ENCODE measurements around the gene SPEM2. TPM values are rescaled to one million over a fixed set of nuclear protein-coding genes. Genes with fewer than 3 reads are reported as not detected.

Gene SPEM2
- polyA plus RNA-seq, 1 of the 3 experiments (the other 2 are of a cell fraction) = not detected

DNA sequence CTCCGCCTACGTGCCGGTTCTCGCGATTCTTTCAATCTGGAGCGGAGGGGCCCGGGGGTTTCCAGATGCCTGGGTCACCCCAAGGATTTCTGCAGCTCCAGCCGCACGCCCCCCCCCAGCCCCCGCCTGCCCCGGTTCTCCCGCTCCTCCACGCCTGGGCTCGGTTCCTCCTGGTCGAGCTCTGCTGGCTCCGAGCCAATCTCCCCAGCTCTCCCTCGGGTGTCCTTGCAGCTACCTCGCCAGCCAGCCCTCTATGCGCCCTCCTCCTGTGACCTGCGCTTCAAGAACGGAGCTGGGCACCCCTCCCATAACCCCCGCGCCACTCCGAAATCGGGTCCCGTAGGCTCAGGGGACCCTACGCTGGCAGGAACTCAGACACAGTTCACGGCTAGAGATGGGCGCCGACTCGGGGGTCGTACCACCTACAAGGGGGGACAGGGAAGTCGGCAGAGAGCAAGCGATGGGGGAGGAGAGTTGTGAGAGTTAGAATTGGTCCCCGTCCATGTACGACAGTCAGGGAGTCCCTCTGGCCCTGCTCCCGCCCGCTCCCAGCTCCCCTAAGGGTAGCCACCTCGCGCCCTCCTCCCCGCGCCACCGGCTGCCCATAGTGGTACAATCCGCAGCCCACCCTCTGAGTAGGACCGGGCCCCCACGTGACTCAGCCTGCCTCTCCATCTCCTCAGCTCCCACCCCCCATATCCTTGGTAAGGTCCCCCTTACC is 14.9 kb downstream of the SPEM2 start:
- POLR2A ChIA-PET = interaction anchor here (1.1 to 3.3 kb wide), 8 partner anchors 8 to 120 kb away, joined by 3 to 19 read pairs (median 4); partner anchors contain the start of genes NEURL4, POLR2A, TMEM256 and ZBTB4

More for the DNA sequence above, 14.9 kb downstream of the SPEM2 start:
- WGBS (ENCODE audit: low lambda C conversion rate) = 11% methylated on average over 32 of the region's 46 CpGs
- Histone ChIP-seq H3F3A (replicated peaks; ENCODE audit: insufficient read depth) (peaks cover 18% of the 10 kb centered on the region), H3K27me3 (ENCODE audit: insufficient read depth) (no peaks in the 10 kb centered on the region), H3K4me3 (ENCODE audit: low read depth in 2 of 2, low read length in 1 of 2) (peak overlapping the region; percentile 67 to 70), H3K9me3 (no peaks in the 10 kb centered on the region), H3K9ac (peak overlapping the region; percentile 61), H3K4me2 (peak overlapping the region; percentile 95), H3K9me2 (no peaks in the 10 kb centered on the region), H3K36me3 (replicated peaks in 1 of 2; ENCODE audit: control insufficient read depth in 1 of 2, insufficient read depth in 2 of 2, low read length in 1 of 2) (peaks cover 0 to 4% of the 10 kb centered on the region in 2 experiments), H3K4me1 (ENCODE audit: control insufficient read depth in 1 of 2, insufficient read depth in 2 of 2, low read depth in 1 of 2, low read length in 1 of 2) (peaks cover 7 to 30% of the 10 kb centered on the region in 2 experiments; a peak in 2 of 4 replicates), H3K79me2 (ENCODE audit: insufficient read depth) (peaks cover 7% of the 10 kb centered on the region; the same call in 1 of the 2 replicates), H4K20me1 (ENCODE audit: insufficient read depth) (no peaks in the 10 kb centered on the region), H3K27ac (ENCODE audit: low read depth in 2 of 2, low read length in 1 of 2) (peak overlapping the region in 1 of 2 experiments; percentile 97; a peak in 2 of 4 replicates), H2AFZ (ENCODE audit: low read depth) (peak overlapping the region; percentile 88)
- CTCF ChIA-PET = interaction anchor here (0.7 to 1.6 kb wide), 5 partner anchors 34 to 120 kb away, joined by 3 to 6 read pairs (median 4); no protein-coding TSS in a partner anchor
- TF ChIP-seq RXRA (IDR thresholded peaks at IDR 0.05; ENCODE audit: borderline replicate concordance, low read depth) (no peak), EZH2phosphoT487 (IDR thresholded peaks at IDR 0.05; ENCODE audit: borderline replicate concordance, low read depth) (no peak), CHD2 (IDR thresholded peaks at IDR 0.05; ENCODE audit: low read length, partially characterized antibody) (peak; percentile 98), FOSL2 (IDR thresholded peaks at IDR 0.05; ENCODE audit: borderline replicate concordance, low read depth) (no peak), SMC3 (IDR thresholded peaks at IDR 0.05; ENCODE audit: low read depth, low read length) (no peak), NFIC (IDR thresholded peaks at IDR 0.05; ENCODE audit: borderline replicate concordance) (peak; percentile 68; the same call in 1 of the 2 replicates)
- TF ChIP-seq, protein P1, sequence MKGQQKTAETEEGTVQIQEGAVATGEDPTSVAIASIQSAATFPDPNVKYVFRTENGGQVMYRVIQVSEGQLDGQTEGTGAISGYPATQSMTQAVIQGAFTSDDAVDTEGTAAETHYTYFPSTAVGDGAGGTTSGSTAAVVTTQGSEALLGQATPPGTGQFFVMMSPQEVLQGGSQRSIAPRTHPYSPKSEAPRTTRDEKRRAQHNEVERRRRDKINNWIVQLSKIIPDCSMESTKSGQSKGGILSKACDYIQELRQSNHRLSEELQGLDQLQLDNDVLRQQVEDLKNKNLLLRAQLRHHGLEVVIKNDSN (IDR thresholded peaks at IDR 0.05; ENCODE audit: borderline replicate concordance, low read depth) = peak; percentile 85
- TF ChIP-seq, protein P2, sequence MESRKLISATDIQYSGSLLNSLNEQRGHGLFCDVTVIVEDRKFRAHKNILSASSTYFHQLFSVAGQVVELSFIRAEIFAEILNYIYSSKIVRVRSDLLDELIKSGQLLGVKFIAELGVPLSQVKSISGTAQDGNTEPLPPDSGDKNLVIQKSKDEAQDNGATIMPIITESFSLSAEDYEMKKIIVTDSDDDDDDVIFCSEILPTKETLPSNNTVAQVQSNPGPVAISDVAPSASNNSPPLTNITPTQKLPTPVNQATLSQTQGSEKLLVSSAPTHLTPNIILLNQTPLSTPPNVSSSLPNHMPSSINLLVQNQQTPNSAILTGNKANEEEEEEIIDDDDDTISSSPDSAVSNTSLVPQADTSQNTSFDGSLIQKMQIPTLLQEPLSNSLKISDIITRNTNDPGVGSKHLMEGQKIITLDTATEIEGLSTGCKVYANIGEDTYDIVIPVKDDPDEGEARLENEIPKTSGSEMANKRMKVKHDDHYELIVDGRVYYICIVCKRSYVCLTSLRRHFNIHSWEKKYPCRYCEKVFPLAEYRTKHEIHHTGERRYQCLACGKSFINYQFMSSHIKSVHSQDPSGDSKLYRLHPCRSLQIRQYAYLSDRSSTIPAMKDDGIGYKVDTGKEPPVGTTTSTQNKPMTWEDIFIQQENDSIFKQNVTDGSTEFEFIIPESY (IDR thresholded peaks at IDR 0.05; ENCODE audit: borderline replicate concordance, low read depth) = peak; percentile 94
- TF ChIP-seq, protein P3, sequence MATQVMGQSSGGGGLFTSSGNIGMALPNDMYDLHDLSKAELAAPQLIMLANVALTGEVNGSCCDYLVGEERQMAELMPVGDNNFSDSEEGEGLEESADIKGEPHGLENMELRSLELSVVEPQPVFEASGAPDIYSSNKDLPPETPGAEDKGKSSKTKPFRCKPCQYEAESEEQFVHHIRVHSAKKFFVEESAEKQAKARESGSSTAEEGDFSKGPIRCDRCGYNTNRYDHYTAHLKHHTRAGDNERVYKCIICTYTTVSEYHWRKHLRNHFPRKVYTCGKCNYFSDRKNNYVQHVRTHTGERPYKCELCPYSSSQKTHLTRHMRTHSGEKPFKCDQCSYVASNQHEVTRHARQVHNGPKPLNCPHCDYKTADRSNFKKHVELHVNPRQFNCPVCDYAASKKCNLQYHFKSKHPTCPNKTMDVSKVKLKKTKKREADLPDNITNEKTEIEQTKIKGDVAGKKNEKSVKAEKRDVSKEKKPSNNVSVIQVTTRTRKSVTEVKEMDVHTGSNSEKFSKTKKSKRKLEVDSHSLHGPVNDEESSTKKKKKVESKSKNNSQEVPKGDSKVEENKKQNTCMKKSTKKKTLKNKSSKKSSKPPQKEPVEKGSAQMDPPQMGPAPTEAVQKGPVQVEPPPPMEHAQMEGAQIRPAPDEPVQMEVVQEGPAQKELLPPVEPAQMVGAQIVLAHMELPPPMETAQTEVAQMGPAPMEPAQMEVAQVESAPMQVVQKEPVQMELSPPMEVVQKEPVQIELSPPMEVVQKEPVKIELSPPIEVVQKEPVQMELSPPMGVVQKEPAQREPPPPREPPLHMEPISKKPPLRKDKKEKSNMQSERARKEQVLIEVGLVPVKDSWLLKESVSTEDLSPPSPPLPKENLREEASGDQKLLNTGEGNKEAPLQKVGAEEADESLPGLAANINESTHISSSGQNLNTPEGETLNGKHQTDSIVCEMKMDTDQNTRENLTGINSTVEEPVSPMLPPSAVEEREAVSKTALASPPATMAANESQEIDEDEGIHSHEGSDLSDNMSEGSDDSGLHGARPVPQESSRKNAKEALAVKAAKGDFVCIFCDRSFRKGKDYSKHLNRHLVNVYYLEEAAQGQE (IDR thresholded peaks at IDR 0.05; ENCODE audit: low read depth, low read length) = no peak
- TF ChIP-seq, protein P4, sequence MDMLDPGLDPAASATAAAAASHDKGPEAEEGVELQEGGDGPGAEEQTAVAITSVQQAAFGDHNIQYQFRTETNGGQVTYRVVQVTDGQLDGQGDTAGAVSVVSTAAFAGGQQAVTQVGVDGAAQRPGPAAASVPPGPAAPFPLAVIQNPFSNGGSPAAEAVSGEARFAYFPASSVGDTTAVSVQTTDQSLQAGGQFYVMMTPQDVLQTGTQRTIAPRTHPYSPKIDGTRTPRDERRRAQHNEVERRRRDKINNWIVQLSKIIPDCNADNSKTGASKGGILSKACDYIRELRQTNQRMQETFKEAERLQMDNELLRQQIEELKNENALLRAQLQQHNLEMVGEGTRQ (IDR thresholded peaks at IDR 0.05; ENCODE audit: borderline replicate concordance, low read depth, low read length) = peak; percentile 52; the same call in 1 of the 2 replicates
- TF ChIP-seq, protein P5, sequence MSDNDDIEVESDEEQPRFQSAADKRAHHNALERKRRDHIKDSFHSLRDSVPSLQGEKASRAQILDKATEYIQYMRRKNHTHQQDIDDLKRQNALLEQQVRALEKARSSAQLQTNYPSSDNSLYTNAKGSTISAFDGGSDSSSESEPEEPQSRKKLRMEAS (IDR thresholded peaks at IDR 0.05; ENCODE audit: low read depth) = no peak
- peak; percentile 93 for DNase-seq
